HG03354 (cell line): Measurements from ENCODE around the gene ARMH2.

Experiments used
- ATAC-seq: cut with Tn5 transposase; IDR thresholded peaks from one replicate; pipeline ENCODE4 v1.9.1; 2021; ENCODE audit warnings: mild to moderate bottlenecking; ENCODE audit not compliant: unreplicated experiment, poor library complexity, severe bottlenecking

The ARMH2 gene

GRCh38 chr6:24798740-24799540, at the start of gene ARMH2:
ARMH2 (minus strand) TSS chr6:24798917; CDS start chr6:24798857, 60 bp downstream.
- no peak for ATAC-seq

GRCh38 chr6:24848461-24848860, 49.7 kb upstream of the ARMH2 start:
- ATAC-seq = no peak

GRCh38 chr6:24847402-24847801, 48.7 kb upstream of the ARMH2 start:
- ATAC-seq = no peak

GRCh38 chr6:24845578-24845977, 46.9 kb upstream of the ARMH2 start:
- ATAC-seq = no peak

- no peak for ATAC-seq
Observed at GRCh38 chr6:24844903-24845302, 46.2 kb upstream of the ARMH2 start.

GRCh38 chr6:24844061-24844460, 45.3 kb upstream of the ARMH2 start:
- ATAC-seq = no peak

- no peak for ATAC-seq
Observed at GRCh38 chr6:24840187-24840586, 41.5 kb upstream of the ARMH2 start.

GRCh38 chr6:24838994-24839393, 40.3 kb upstream of the ARMH2 start:
- no peak for ATAC-seq

GRCh38 chr6:24838081-24838480, 39.4 kb upstream of the ARMH2 start:
- ATAC-seq = no peak

- ATAC-seq = no peak
Observed at GRCh38 chr6:24836109-24836508, 37.4 kb upstream of the ARMH2 start.

GRCh38 chr6:24833711-24834386, 35.1 kb upstream of the ARMH2 start:
- no peak for ATAC-seq

- no peak for ATAC-seq
Observed at GRCh38 chr6:24832794-24833193, 34.1 kb upstream of the ARMH2 start.

GRCh38 chr6:24831771-24832716, 33.3 kb upstream of the ARMH2 start:
- no peak for ATAC-seq

GRCh38 chr6:24829657-24830056, 30.9 kb upstream of the ARMH2 start:
- ATAC-seq = no peak

- no peak for ATAC-seq
Observed at GRCh38 chr6:24827970-24828369, 29.3 kb upstream of the ARMH2 start.

- ATAC-seq = no peak
Observed at GRCh38 chr6:24827162-24827561, 28.4 kb upstream of the ARMH2 start.

- no peak for ATAC-seq
Observed at GRCh38 chr6:24825130-24825630, 26.5 kb upstream of the ARMH2 start.

- ATAC-seq = no peak
Observed at GRCh38 chr6:24824142-24824938, 25.6 kb upstream of the ARMH2 start.

- no peak for ATAC-seq
Observed at GRCh38 chr6:24823185-24823584, 24.5 kb upstream of the ARMH2 start.
